Activated CD4-positive, alpha-beta T cell treated with anti-CD3 and anti-CD28 coated beads, Interleukin-2, Interleukin-6, amounts not matched to agents 100 ng/mL and 50 ng/mL, durations not matched to agents 16 hours and 8 hours (primary cell): ENCODE measurements around the gene C2CD4D.
"Not testable (repeated sequence)": the region's sequence is repeated elsewhere in the genome, so short reads cannot be mapped to it uniquely, and the experiment has no call there.

Experiments
- DNase-seq: peaks from one replicate; pipeline ENCODE4 v3.0.0-alpha.2; 2020

C2CD4D gene

DNA sequence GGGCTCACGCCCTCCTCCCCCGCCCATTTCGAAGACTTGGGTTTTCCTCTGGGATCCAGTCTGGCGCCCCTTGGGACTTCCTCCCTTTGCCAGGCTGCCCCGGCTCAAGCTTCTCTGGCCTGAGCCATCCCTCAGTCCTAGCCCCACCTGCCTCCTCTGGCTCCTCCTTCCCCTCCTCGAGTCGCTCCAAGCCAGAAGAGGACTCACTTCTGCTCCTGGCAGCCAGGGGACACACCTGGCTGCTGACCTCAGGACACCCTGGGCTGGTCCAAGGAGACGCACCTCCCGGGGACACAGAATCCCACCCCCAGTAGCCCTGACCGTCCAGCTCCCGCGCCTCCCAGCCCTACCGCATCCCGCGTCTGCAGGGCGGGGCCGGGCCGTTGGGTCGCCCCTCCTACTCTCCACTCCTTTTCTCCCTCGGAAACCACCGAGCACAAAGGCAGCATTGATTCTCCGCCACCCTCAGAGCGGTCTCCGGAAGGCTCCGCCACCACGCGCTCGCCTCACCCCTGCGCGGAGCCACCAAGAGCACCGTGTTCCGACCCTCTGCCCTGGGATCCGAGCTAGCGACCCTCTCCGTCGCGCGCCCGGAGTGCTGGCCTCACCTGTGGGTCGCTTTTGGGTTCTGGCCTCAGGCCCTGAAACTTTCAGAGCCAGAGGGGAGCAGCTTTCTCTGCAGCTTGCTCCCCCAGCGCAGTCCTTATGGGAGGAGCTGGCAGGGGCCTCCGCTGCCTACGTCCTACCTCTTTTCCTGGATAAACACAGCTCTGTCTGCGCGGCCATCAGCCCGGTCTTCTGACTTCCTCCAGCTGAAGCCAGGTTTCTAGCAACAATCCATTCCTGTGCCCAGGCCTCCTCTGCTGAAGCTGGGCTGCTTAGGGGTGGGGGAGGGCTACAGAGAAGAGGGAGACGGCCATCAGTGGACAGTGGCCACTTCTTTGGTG lies at the start of gene C2CD4D:
Gene C2CD4D (minus strand): TSS at position 364 of the 947 bp plus-strand sequence. CDS start 831 bp downstream, outside the sequence.
- peak; percentile 88 for DNase-seq

DNA sequence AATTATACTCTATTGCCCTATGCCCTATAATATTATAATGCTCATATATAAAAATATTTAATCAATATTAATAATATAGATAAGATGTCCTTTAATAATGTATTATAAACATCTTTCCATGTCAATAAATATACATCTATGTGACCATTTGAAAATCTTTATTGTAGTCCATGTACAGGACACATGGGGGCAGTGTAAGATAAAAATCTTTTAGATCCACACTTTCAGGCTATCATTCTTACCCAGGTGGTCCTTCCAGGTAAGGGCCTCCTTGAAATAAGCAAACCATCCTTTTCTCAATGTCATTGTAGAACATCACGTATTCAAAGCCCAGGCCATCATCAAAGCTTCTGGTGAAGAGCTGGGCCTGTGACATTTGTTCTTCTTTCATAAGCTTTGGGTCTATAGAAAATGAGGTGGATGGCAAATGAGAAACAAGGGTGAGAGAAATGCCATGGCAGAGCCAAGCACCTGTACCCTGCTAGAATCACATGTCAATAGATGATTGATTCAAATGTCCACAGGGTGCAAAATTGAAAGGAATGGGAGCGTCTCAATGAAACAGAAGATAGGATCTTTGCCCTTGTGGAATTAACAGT lies 49.5 kb upstream of the C2CD4D start:
- DNase-seq: peak; percentile 24

DNA sequence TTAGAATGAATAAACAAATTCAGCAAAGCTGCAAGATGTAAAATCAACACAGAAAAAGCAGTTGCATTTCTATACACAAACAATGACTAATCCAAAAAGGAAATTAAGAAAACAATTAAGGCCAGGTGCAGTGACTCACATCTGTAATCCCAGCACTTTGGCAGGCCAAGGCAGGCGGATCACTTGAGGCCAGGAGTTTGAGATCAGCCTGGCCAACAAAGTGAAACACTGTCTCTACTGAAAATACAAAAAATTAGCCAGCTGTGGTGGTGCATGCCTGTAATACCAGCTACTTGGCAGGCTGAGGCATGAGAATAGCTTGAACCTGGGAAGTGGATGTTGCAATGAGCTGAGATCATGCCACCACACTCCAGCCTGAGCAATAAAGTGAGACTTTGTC lies 47.4 kb upstream of the C2CD4D start:
- DNase-seq: no peak

DNA sequence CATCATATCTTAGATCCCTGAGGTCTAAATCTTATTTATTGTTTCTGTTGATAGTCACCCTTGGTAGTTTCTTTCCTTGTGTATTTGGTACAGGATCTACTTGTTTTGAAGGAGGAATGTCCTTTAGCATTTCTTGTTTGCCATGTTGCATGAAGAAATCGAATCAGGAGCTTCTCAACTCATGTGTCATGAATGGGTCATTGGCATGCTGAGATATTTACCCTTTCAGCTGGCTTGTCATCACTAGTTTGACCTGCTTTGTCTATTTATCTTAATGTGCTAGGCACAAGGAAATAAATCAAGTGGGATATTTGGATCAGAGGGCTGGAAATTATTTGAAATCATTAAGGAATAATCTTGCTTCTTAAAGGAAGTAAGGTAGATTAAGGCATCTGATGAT lies 45.9 kb upstream of the C2CD4D start:
- no peak for DNase-seq

DNA sequence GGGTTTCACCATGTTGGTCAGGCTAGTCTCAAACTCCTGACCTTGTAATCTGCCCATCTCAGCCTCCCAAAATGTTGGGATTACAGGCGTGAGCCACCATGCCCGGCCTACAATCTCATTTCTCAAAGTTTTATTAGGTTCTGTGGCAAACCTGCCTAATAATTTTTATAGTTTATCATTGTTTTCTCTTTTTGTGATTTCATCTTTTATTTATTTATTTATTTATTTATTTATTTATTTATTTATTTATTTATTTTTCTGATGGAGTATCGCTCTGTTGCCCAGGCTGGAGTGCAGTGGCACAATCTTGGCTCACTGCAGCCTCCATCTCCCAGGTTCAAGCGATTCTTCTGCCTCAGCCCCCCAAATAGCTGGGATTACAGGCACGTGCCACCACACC lies 45.3 kb upstream of the C2CD4D start:
- not testable (repeated sequence) for DNase-seq

DNA sequence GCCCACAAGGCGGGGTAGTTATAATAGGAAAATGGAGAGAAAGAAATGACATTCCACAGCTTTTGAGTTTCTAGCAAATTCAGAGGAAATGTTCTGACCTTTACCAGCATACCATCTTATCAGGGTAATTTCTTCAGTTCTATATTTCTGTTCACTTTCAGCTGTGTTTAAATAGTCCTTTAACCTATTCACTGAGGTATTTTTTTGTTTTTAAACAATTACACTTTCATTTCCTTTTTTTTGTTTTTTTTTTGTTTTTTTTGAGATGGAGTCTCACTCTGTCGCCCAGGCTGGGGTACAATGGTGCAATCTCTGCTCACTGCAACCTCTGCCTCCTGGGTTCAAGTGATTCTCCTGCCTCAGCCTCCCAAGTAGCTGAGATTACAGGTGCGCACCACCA lies 44.8 kb upstream of the C2CD4D start:
- not testable (repeated sequence) for DNase-seq

DNA sequence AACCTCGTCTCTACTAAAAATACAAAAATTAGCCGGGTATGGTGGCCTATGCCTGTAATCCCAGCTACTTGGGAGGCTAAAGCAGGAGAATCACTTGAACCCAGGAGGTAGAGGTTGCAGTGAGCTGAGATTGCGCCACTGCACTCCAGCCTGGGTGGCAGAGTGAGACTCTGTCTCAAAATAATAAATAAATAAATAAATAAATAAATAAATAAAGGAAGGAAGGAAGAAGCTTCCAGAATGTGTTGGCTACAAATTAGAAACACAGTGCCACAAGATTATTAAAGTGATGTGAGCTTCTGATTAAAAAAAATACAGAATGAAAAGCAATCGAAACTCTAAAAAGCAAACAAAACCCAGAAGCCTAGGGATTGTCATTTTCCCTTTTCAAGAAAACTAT lies 44.3 kb upstream of the C2CD4D start:
- DNase-seq: not testable (repeated sequence)

DNA sequence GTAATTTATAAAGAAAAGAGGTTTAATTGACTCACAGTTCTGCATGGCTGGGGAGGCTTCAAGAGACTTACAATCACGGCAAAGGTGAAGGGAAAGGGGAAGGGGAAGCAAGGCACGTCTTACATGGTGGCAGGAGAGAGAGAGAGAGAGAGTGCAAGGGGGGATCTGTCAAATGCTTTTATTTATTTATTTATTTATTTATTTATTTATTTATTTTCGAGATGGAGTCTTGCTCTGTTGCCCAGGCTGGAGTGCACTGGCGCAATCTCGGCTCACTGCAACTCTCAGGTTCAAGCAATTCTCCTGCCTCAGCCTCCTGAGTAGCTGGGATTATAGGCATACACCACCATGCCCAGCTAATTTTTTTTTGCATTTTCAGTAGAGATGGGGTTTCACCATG lies 43.3 kb upstream of the C2CD4D start:
- not testable (repeated sequence) for DNase-seq

DNA sequence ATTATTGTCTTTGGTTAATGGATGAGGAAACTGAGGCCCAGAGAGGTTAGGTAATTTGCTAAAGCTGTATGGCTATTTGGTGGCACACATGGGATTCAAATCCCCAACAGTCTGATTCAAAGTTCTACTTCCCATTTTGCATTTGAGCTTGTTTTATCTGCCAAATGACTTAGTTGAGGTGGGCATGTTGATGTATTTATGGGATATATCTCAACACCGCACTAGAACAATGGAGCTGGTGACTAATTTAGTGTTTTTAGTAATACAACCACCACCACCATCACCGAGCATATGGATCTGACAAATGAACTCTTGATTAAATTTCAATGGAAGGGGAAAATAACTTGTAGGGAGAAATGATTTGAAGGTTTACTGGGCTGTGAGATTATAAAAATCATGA lies 42.8 kb upstream of the C2CD4D start:
- DNase-seq: no peak

DNA sequence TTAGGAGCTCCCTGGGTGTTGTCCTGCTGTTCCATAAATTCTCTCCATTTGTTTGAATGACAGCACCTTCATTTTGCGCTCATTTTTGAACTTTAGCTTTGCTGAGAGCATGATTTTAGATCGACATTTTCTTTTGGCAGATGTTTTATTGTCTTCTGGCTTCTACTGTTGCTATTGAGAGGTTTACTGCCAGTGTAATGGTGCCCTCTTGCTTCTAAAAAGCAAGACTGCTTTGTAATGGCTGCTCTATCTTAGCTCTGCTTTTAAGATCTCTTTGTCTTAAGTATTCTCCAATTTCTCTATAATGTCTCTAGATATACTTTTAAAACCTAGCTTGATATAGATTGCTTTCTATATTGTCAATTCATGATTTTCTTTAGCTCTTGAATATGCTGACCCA lies 41.9 kb upstream of the C2CD4D start:
- DNase-seq: no peak

DNA sequence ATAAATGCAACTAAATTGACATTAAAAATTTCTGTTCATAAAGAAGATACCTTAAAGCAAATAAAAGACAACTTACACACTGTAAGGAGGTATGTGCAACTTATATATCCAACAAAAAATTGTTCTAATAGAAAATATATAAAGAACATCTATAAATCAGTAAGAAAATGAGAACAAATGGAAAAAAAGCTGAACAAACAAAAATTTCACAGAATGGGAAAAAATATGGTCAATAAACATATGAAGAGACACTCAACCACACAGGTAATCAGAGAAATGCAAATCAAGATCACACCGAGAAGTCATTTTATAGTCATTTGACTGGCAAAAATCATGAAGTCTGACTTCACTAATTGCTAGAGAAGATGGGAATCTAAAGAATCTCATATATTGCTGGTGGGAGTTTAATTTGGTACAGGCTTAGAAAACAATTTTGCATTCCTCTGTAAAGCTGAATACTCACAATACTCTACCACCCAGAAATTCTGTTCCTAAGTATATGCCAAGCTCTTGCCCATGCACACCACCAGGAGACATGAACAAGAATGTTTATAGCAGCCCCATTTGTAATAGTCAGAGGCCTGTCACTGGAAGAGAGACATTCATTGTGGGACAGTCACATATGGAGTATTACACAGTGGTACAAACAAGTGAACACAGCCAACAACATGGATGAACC lies 35.9 kb upstream of the C2CD4D start:
- no peak for DNase-seq

DNA sequence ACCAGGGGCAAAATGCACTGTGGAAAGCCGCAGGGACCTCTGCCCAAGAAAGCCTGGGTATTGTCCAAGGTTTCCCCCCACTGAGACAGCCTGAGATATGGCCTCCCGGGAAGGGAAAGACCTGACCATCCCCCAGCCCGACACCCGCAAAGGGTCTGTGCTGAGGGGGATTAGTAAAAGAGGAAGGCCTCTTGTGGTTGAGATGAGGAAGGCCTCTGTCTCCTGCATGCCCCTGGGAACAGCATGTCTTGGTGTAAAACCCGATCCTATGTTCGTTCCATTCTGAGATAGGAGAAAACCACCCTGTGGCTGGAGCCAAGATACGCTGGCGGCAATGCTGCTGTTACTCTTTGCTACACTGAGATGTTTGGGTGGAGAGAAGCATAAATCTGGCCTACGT lies 33.2 kb upstream of the C2CD4D start:
- DNase-seq: not testable (repeated sequence)

DNA sequence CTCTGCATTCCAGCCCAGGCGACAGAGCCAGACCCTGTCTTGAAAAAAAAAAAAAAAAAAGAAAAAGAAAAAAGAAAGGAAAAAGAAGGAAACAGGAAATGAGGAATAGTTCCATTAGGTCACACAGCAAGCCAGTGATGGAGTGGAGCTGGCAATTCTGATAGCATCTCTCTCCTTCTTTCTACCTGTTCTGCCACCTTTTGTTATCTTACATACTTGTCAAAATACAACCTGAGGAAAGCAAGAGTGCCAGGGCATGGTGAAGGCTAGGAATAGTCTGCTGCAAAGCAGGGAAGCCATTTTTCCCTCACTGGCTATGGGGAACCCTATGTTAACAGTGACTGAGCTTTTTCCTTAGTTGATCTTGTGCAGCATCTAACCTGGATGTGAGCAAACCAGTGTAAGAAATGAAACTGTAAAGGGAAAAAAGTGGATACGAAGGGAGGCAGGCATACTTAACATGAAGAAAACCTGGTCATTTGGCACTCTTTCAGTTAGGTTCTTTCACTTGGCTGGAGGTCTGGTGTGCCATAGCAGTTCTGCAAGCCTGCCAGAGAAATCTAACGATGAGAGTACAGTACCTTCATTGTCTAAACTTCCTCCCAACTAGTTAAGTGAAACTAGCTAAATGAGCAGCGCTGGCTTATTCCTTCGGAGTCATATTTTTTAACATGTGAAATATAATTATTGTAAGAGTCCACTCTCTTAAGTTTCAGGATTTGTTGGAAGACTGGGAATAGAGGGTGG lies 31.8 kb upstream of the C2CD4D start:
- no peak for DNase-seq

DNA sequence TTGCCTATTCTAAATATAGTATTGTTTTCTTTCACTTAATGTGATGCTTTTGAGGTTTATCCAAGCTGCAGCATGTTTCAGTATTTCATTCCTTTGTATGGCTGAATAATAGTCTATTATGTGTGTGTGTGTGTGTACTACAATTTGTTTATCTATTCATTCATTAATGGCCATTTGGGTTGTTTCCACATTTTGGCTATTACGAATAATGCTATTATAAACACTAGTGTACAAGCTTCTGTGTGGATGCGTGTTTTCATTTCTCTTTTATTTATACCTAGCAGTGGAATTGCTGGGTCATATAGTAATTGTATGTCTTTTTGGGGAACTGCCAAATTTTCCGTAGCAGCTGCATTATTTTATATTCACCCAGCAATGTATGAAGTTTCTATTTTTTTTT lies 28.9 kb upstream of the C2CD4D start:
- DNase-seq: no peak

DNA sequence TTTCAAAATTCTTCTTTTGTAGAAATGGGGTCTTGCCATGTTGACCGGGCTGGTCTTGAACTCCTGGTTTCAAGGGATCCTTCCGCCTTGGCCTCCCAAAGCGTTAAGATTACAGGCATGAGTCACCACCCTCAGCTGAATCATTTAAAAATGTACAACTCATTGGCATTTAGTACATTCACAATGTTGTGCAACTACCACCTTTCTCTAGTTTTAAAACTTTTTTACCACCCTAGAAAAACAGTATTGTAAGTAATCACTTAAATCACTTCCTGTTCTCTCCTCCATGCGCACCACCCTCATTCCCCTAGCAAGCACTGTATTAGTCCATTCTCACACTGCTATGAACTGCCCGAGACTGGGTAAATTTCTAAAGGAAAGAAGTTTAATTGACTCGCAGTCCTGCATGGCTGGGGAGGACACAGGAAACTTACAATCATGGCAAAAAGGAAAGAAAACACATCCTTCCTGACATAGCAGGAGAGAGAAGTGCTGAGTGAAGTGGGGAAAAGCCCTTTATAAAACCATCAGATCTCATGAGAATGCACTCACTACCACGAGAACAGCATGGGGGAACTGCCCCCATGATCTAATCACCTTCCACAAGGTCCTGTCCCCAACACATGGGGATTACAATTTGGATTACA lies 28.3 kb upstream of the C2CD4D start:
- no peak for DNase-seq

DNA sequence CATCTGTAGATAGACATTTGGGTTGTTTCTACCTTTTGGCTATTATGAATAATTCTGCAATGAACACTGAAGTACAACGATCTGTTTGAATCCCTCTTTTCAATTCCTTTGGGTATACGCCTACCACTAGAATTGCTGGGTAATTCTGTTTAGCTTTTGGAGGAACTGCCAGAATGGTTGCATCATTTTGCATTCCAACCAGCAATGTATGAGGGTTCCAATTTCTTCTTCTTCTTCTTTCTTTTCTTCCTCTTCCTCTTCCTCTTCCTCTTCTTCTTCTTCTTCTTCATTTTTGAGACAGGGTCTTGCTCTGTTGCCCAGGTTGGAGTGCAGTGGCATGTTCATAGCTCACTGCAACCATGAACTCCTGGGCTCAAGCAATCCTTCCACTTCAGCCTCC lies 27.7 kb upstream of the C2CD4D start:
- no peak for DNase-seq

DNA sequence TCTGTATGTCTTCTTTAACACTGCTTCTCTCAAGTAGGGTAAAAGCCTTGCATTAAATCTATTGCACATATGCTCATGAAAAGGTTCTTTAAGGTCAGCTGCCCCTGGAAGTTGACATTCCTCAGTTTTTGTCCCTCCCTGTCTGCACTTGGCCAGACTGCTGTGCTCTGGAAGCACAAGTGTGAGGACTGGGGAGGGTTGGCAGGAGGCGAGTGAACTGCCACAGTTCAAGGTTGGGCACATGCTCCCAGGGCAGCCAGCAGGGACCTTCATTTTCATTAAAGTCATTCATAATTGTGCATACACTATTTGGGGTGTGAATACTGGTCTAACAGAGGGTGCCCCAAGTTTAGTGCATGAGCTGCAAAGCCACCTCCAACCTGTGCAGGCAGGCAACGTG lies 24.8 kb upstream of the C2CD4D start:
- DNase-seq: no peak

DNA sequence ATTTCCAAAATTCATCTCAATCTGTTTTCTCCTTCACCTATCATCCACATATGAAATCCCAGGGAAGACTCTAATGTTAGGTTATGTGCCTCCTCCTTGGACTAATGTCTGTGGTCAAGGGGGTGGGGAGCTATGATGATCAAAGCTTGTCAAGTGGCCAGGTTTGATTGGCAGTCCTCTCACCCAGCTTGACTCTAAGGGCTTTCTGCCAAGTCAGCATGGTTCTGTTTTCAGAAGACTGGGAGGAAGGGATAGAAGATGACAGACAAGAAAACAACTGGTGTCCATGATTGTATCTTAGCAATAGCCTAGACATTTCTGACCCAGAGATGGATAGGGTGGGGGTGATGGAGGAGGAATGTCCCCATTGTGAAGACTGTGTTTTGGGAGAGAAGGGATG lies 23.0 kb upstream of the C2CD4D start:
- DNase-seq: no peak

DNA sequence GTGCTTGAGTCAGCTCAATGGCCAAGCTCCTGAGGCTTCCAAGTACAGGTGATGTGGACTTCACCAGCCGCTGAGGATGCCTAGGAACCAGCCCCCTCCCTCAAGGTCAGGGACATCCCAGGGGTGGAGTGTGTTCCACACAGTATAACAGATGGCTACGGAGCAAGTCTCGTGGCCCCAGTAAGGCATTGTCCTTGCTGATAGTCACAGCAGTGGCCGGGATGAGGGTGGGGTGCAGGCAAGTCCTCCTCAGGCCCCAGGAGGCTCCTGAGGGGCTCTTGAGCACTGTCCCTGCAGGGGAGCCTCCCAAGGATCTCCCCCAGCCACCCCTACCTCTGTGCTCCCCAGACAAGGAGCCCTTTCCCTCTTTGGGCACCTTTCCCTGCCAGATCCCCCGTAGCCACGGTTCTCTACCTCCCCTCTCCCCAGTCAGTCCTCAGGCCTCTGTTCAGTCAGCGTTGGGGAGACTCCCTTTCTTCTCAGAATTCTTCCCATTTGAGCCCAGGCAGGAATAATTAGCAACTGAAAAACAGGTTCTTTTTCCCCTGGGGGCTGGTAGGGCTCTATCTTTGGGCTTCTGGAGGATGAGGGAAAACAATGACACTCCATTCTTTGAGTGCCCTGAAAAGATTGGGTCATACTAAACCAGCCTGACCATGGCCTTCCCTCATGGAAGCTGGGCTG lies 21.0 kb upstream of the C2CD4D start:
- DNase-seq: no peak

DNA sequence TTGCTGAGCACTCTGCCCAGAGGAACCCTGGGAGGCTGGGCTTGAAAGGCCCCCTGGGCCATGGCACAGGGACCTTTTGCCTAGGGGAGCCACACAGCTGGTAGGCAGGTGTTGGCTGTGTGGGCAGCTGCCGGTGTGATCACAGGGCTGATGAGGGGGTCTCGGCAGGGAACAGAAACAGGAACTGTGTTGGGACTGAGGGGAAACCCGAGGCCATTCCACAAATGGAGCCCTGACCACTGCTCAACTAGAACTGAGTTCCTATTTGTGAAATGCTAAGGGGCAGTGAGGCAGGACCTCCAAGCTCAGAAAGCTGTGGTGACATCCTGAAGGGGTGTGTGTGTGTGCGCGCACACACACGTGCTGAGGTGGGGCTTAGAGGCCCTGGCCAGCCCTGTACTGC lies 20.3 kb upstream of the C2CD4D start:
- DNase-seq: no peak

DNA sequence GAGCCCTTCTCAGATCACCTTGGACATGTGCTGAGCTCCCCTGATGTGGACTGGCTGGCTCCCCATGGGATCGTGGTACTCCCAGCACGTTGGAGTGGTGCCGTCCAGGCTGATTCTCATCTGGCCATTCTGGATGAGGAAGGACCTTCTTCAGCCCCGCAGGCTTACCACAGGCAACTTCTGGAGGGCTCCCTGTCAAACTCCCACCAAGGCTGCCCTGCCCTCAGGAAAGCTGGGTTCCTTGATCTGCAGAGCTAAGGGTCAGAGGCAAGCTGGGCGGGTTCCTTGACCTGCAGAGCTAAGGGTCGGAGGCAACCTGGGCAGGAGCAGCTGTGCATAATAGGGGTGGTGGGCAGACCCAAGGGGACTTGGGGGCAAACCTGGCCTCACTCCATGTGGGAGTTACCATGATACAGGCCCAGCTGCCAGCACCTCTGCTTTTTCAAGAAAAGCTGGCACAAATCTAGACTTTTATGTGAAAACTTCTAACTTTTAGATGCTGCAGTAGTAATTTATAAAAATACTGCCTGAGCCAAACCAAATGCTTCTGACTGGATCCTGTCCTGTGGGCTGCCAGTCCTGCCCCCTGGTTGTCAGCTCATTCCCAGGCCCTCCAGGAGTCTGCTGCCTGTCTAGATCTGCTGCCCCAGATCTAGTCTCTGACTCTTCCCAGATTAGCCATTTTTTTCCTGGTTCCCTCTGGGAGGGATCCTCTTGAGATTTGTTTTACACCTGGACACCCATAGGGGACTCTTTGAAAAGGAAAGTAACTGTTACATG lies 19.5 kb upstream of the C2CD4D start:
- no peak for DNase-seq
